OCI-M2 (cell line): Measurements from ENCODE around the gene ZNF746.
"Not testable (repeated sequence)": the region's sequence is repeated elsewhere in the genome, so short reads cannot be mapped to it uniquely, and the experiment has no call there.

Experiments used
- DNase-seq: peaks from one replicate; lab custom pipeline; 2025; ENCODE audit not compliant: unreplicated experiment; lab: John Stamatoyannopoulos, UW

ZNF746 gene

DNA sequence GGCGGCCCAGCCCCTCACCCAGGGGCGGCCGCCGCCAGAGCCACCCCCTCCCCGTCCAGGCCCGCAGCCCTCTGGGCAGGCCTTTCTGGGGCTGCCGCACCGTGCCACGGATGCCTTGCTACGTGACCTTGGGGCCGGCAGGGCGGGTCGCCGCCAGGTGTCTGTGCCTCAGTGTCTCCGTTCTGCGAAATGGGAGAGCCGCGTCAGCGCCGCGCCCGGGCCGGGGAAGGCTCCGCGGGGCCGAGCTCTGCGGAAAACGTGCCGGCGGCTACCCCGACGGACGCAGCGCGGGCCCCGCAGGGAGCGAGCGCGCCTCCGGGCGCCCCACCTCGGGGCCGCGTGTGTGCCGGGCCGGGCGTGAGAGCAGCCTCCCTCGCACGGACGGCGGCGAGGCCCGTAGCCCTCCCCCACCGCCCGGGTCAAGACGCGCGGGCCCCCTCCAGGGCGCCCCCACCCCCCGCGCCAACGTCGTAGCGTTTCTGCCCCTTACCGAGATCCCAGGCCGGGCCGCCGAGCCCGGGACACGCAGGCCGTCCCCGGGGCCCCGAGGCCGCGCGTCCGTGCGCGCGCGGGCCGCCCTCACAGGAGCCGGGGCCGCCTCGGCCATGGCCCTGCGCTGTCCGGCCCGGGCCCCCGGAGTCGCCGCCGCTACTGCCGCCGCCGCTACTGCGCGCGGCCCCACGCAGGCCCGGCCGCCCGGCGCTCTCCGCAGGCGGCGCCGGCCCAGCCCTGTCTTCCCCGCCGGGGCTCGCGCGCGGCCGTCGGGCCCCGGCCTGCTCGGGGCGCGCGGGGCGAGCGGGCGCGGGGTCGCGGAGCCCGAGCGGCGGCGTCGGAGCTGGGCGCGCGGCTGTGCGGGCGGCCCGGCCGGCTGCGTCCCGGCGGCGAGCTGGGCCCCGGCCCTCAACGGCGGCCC is 37.8 kb downstream of the ZNF746 start:
- DNase-seq: no peak

GRCh38 chr7:149459201-149459539 is 38.4 kb downstream of the ZNF746 start:
- DNase-seq: no peak

- DNase-seq: no peak
Measured at GRCh38 chr7:149458235-149458634, 39.4 kb downstream of the ZNF746 start.

GRCh38 chr7:149457766-149458165 is 39.8 kb downstream of the ZNF746 start:
- no peak for DNase-seq

DNA sequence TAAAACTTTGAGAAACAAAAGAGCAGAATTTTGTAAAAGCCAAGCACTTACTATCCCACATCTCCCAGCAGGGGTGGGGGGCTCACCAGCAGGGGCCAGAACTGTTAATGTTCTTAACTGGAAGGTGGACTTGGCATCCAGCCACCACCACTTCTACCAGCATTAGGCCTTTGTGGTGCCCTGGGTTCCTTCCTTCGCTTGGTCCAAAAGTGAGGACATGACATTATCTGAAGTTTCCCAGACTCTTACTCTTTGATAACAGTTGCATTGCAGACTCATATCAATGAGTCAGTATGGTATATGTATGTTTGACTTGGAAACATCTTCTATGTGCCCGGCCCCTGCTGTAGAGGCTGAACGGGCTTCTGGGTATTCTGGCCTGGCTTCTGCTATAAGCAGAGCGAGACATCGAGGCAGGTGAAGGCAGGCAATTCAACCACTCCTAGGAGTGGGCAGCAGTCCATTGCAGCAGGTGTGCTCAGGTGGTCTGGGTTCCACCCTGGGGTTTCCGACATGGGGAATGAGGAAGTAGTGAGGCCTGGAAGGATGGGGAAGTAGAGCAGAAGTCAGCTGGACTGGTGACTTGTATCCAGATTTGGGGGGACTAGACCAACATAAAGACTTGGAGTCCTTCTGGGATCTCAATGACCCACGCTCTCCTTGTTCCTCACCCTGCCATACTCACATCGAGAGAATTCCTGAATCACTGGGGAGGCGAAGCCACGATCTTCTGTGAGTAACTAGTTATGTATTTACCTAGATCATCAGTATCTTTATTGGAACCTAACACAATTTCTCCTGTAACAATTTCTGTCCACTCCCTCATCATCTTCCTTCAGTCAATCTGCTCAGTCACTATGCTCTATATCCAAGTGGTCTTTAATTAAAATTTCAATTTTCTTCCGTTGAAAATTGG is 40.8 kb downstream of the ZNF746 start:
- no peak for DNase-seq

DNA sequence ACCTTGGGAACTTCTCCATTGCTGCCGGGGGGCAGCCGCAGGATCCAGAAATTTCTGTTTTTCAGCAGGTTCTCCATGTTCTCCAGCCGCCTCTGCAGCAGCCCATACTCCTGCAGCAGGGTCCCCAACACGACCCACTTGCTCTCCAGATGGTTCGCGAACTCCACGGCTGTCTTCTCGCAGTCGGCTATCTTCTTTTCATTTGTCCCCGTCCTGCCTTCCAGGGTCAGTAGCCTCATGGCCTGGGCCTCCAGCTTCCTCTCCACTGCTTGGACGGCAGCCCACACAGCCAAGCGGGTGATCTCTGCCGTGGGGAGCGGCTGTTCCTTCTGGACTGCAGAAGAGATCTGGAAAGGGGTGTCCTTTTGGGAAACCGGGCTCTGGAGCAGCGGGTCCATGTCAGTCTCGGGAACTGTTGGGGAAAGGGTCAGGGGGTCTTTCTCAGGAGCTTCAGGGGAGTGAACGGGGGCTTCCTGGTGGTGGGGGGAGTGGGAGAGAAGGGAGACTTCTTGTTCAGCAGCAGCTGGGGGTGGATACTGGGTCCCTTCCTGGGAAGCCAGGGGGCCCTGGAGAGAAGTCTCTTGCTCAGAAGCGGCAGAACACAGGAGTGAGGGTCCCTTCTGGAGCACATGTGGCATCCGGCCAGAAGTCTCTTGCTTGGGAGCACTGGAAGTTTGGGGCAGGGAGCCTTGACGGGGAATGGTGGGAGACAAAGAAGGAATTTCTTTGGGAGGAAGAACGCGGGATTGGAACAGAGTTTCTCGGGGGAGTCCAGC is 42.2 kb downstream of the ZNF746 start:
- no peak for DNase-seq

DNA sequence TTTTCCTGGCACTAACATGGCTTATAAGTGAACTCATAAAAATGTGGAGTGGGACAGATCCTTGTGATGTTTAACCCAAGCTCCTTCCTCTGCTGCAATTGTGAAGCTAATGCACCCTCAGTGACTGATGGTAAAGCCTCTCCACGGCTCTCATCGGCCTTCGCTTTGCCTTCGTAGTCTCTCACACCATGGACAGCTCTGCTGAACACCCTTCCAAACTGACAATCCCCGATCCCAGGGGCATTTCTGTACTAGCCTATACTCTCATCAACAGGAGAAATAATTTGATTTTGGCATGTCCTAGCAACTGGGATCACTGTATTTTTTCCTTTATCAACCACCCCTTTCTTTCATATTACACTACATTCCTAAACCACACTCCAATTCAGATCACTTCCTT is 42.9 kb downstream of the ZNF746 start:
- DNase-seq: no peak

DNA sequence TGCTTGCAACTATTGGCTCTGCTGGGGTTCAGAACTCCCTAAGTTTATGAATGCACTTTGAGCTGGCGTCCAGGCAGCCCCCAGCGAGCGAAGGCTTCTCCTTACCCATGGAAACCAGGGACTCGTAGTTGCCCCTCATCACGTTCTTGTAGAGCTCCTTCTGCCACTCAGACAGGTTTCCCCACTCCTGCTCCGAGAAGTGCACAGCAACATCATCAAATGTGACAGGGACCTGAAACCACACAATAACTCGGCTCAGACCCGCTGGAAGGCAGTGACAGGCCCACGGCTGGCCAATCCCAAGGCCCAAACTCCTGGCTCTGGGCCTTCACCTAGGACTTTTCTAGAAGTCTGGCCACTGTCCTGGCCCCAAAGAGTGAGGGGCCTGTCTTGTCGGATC is 43.6 kb downstream of the ZNF746 start:
- no peak for DNase-seq

GRCh38 chr7:149450821-149451220 is 46.8 kb downstream of the ZNF746 start:
- no peak for DNase-seq

- DNase-seq: no peak
Measured at GRCh38 chr7:149449897-149450296, 47.7 kb downstream of the ZNF746 start.

GRCh38 chr7:149448961-149449360 is 48.6 kb downstream of the ZNF746 start:
- no peak for DNase-seq

DNA sequence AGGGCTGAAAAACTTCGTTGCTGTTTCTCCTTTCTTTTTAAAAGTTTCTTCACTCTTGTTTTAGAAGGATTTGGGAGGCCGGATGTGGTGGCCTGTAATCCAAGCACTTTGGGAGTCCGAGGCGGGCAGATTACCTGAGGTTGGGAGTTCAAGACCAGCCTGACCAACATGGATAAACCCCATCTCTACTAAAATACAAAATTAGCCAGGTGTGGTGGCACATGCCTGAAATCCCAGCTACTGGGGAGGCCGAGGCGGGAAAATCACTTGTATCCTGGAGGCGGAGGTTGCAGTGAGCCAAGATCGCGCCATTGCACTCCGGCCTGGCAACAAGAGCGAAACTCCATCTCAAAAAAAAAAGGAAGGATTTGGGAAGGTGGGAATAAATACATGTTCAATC is 51.6 kb downstream of the ZNF746 start:
- not testable (repeated sequence) for DNase-seq

- DNase-seq: no peak
Measured at GRCh38 chr7:149444287-149444686, 53.3 kb downstream of the ZNF746 start.

GRCh38 chr7:149443523-149443922 is 54.1 kb downstream of the ZNF746 start:
- DNase-seq: no peak

DNA sequence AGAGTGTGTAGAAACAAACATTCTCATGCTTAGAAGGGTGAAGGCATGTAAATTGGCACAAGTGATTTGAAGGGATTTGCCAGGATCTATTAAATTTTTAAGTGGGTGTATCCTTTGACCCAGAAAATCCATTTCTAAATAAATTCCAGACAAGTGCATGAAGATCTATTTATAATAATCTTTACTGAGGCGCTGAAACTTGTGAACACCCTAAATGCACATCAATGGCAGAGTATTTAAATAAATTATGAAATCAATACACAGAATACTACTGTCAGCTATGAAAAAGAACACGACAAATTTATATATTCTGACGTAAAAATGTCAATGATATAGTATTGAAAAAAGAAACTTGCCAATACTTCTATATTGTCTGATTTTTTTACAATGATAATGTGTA is 54.7 kb downstream of the ZNF746 start:
- DNase-seq: no peak

GRCh38 chr7:149440222-149440621 is 57.4 kb downstream of the ZNF746 start:
- DNase-seq: no peak

DNA sequence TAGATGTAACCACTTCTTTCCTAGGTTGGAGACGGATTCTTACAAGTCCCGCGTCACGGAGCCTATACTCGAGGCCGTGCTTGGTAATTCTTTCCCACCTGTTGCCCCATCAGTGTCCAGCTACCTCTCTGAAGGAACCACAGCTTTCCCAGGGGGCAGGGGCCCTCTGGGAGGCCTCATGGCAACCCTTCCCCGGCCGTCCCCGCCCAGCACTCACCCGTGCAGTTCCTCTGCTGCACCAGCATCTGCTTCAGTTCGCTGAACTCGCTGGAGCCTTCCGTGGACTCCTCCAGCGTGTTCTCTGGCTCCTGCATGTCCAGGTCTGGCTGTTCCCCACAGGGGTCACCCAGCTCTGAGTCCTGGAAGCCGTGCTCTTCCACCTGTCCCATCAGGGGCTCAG is 61.3 kb downstream of the ZNF746 start:
- no peak for DNase-seq

DNA sequence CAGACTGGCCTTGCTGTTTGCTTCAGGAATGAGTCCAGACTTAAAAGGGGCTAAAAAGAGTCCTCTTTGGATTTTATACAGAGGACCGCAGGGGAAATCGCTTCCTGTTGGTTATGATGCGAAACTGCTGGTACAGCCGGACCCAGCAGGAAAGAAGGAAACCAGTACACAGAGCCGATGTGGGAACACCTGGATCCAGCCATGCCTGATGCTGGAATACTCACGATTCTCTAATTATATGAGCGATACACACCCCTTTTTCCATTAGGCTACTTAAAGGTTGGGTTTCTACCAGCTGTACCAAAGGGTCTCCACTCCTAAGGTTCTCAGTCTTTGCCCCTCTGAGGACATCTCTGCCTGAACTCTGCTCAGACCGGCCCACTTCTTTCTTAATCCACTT is 64.5 kb downstream of the ZNF746 start:
- no peak for DNase-seq

GRCh38 chr7:149432121-149432691 is 65.4 kb downstream of the ZNF746 start:
- DNase-seq: no peak

GRCh38 chr7:149431486-149432120 is 66.0 kb downstream of the ZNF746 start:
- no peak for DNase-seq
